GM19043 (cell line): Measurements from ENCODE around the gene CHST11.
"Not testable (repeated sequence)": the region's sequence is repeated elsewhere in the genome, so short reads cannot be mapped to it uniquely, and the experiment has no call there.

ENCODE experiments used
- ATAC-seq: cut with Tn5 transposase; IDR thresholded peaks from one replicate; pipeline ENCODE4 v1.9.1; 2021; ENCODE audit warnings: low read depth; ENCODE audit not compliant: unreplicated experiment

Gene CHST11

GRCh38 chr12:104727726-104728465 lies 271.1 kb downstream of the CHST11 start:
- no peak for ATAC-seq

- no peak for ATAC-seq
These were observed 272.3 kb downstream of the CHST11 start for GRCh38 chr12:104729091-104729490.

GRCh38 chr12:104729610-104730446 lies 273.1 kb downstream of the CHST11 start:
- ATAC-seq = no peak

- ATAC-seq = no peak
These were observed 274.0 kb downstream of the CHST11 start for GRCh38 chr12:104730763-104731162.

GRCh38 chr12:104733717-104734175 lies 277.0 kb downstream of the CHST11 start:
- ATAC-seq = no peak

- ATAC-seq = no peak
These were observed 277.9 kb downstream of the CHST11 start for GRCh38 chr12:104734541-104735095.

- no peak for ATAC-seq
These were observed 279.1 kb downstream of the CHST11 start for GRCh38 chr12:104735801-104736200.

- no peak for ATAC-seq
These were observed 279.6 kb downstream of the CHST11 start for GRCh38 chr12:104736307-104736706.

- ATAC-seq = no peak
These were observed 280.4 kb downstream of the CHST11 start for GRCh38 chr12:104737113-104737512.

GRCh38 chr12:104737791-104738301 lies 281.1 kb downstream of the CHST11 start:
- no peak for ATAC-seq

- ATAC-seq = no peak
These were observed 281.6 kb downstream of the CHST11 start for GRCh38 chr12:104738331-104738730.

GRCh38 chr12:104738776-104739642 lies 282.3 kb downstream of the CHST11 start:
- no peak for ATAC-seq

GRCh38 chr12:104740668-104741067 lies 283.9 kb downstream of the CHST11 start:
- peak; percentile 70 for ATAC-seq

GRCh38 chr12:104741077-104741476 lies 284.3 kb downstream of the CHST11 start:
- peak; percentile 34 for ATAC-seq

GRCh38 chr12:104741497-104742367 lies 285.0 kb downstream of the CHST11 start:
- ATAC-seq = no peak

- no peak for ATAC-seq
These were observed 285.9 kb downstream of the CHST11 start for GRCh38 chr12:104742551-104743201.

GRCh38 chr12:104743202-104743580 lies 286.4 kb downstream of the CHST11 start:
- ATAC-seq = no peak

GRCh38 chr12:104743753-104744548 lies 287.2 kb downstream of the CHST11 start:
- not testable (repeated sequence) for ATAC-seq
